Caki2 (cell line): ENCODE measurements around the gene DPPA4. TPM values are rescaled to one million over a fixed set of nuclear protein-coding genes. Genes with fewer than 3 reads are reported as not detected.

Source experiments
- DNase-seq: peaks from one replicate; pipeline ENCODE4 v3.0.0-alpha.2; 2015; ENCODE audit warnings: low read depth
- in situ Hi-C: cut with HindIII; loops from 2 replicates; pipeline ENCODE4 v1.10.0; 2016; ENCODE audit warnings: low sequenced_read_pairs, low pct_unique_long_range_greater_than_20kb, mixed read lengths
- total RNA-seq: library from RNA; depleted of rRNA; stranded (reverse); fragments of >200 nt; shearing (Covaris generic); gene quantifications from 2 replicates; pipeline ENCODE4 v1.2.3, GENCODE V29; 2014; ENCODE audit warnings: low replicate concordance

Gene DPPA4
- total RNA-seq, 1 experiment from 2014 or later: not detected

- in situ Hi-C loops: no loop called here
- no peak for DNase-seq
Measured at GRCh38 chr3:109346099-109346498, 8.8 kb upstream of the DPPA4 start.

- in situ Hi-C loops: no loop called here
- no peak for DNase-seq
Measured at GRCh38 chr3:109339714-109340648, 2.6 kb upstream of the DPPA4 start.

- in situ Hi-C loops: no loop called here
- peak; percentile 25 for DNase-seq
Measured at GRCh38 chr3:109339197-109339596, 1.9 kb upstream of the DPPA4 start.

- no peak for DNase-seq
- in situ Hi-C loops: no loop called here
Measured at GRCh38 chr3:109338322-109338721, 976 bp upstream of the DPPA4 start.

- DNase-seq: no peak
- in situ Hi-C loops: no loop called here
Measured at GRCh38 chr3:109336291-109336861, 970 bp downstream of the DPPA4 start.

GRCh38 chr3:109334572-109334971 is 2.8 kb downstream of the DPPA4 start:
- DNase-seq: no peak
- in situ Hi-C loops: no loop called here

GRCh38 chr3:109331692-109332091 is 5.7 kb downstream of the DPPA4 start:
- DNase-seq: no peak
- in situ Hi-C loops: no loop called here

- in situ Hi-C loops: no loop called here
- DNase-seq: no peak
Measured at GRCh38 chr3:109330405-109330804, 6.9 kb downstream of the DPPA4 start.

GRCh38 chr3:109328202-109328601 is 9.1 kb downstream of the DPPA4 start:
- in situ Hi-C loops: no loop called here

GRCh38 chr3:109325657-109326056 is 11.7 kb downstream of the DPPA4 start:
- in situ Hi-C loops: no loop called here

More at GRCh38 chr3:109328202-109328601, 9.1 kb downstream of the DPPA4 start:
- no peak for DNase-seq

GRCh38 chr3:109325109-109325508 is 12.2 kb downstream of the DPPA4 start:
- DNase-seq: no peak
- in situ Hi-C loops: no loop called here

More at GRCh38 chr3:109325657-109326056, 11.7 kb downstream of the DPPA4 start:
- no peak for DNase-seq

- in situ Hi-C loops: no loop called here
- DNase-seq: no peak
Measured at GRCh38 chr3:109316162-109316730, 21.1 kb downstream of the DPPA4 start, which contains the start of gene DPPA2. DPPA2 (minus strand) TSS chr3:109316517; CDS start chr3:109314542, 1,975 bp downstream.

GRCh38 chr3:109313061-109313460 is 24.3 kb downstream of the DPPA4 start:
- in situ Hi-C loops: no loop called here

GRCh38 chr3:109297496-109297895 is 39.9 kb downstream of the DPPA4 start:
- no peak for DNase-seq
- in situ Hi-C loops: no loop called here

More at GRCh38 chr3:109313061-109313460, 24.3 kb downstream of the DPPA4 start:
- DNase-seq: no peak

- no peak for DNase-seq
- in situ Hi-C loops: no loop called here
Measured at GRCh38 chr3:109284071-109284470, 53.3 kb downstream of the DPPA4 start.

- no peak for DNase-seq
- in situ Hi-C loops: no loop called here
Measured at GRCh38 chr3:109278546-109278945, 58.8 kb downstream of the DPPA4 start.

- in situ Hi-C loops: no loop called here
- DNase-seq: no peak
Measured at GRCh38 chr3:109278141-109278540, 59.2 kb downstream of the DPPA4 start.
